HUES48 (cell line): ENCODE results near the gene NQO1.

Experiments used
- H3K27ac ChIP-seq: one replicate; pipeline ENCODE4 v1.7.0; 2013; ENCODE audit warnings: low read depth, low read length, inconsistent platforms
- H3K27me3 ChIP-seq: 2 replicates; pipeline ENCODE4 v1.6.1; 2013; ENCODE audit warnings: mild to moderate bottlenecking, low read length; ENCODE audit not compliant: control insufficient read depth, insufficient read depth
- H3K36me3 ChIP-seq: 2 replicates; pipeline ENCODE4 v1.6.1; 2013; ENCODE audit warnings: low read length; ENCODE audit not compliant: control insufficient read depth, insufficient read depth
- H3K4me1 ChIP-seq: 2 replicates; pipeline ENCODE4 v1.6.1; 2013; ENCODE audit warnings: mild to moderate bottlenecking, low read length; ENCODE audit not compliant: control insufficient read depth, insufficient read depth
- H3K4me3 ChIP-seq: 2 replicates; pipeline ENCODE4 v1.5.1; 2013; ENCODE audit warnings: mild to moderate bottlenecking, low read depth, low read length
- H3K9ac ChIP-seq: 2 replicates; pipeline ENCODE4 v1.6.1; 2013; ENCODE audit warnings: mild to moderate bottlenecking, low read depth, low read length, moderate library complexity
- H3K9me3 ChIP-seq: 2 replicates; pipeline ENCODE4 v1.6.1; 2013; ENCODE audit warnings: low read length; ENCODE audit not compliant: control insufficient read depth, insufficient read depth

The NQO1 gene

GRCh38 chr16:69701866-69702265 lies 24.5 kb downstream of the NQO1 start:
- no peak overlapping the region for H3K27ac ChIP-seq
- H3K9ac ChIP-seq = no peak overlapping the region
- no peak overlapping the region for H3K4me3 ChIP-seq
- H3K27me3 ChIP-seq = no peaks in the 10 kb centered on the region
- 0 out of 2 replicates have a peak, but pooled peaks cover 4% of the 10 kb centered on the region for H3K4me1 ChIP-seq
- peaks cover 18% of the 10 kb centered on the region for H3K36me3 ChIP-seq
- no peaks in the 10 kb centered on the region for H3K9me3 ChIP-seq

GRCh38 chr16:69701452-69701851 lies 24.9 kb downstream of the NQO1 start:
- Histone ChIP-seq H3K9ac (no peak overlapping the region), H3K36me3 (peaks cover 22% of the 10 kb centered on the region), H3K27ac (no peak overlapping the region), H3K27me3 (no peaks in the 10 kb centered on the region), H3K4me1 (0 out of 2 replicates have a peak, but pooled peaks cover 4% of the 10 kb centered on the region), H3K9me3 (no peaks in the 10 kb centered on the region), H3K4me3 (no peak overlapping the region)

GRCh38 chr16:69699915-69700314 lies 26.4 kb downstream of the NQO1 start:
- Histone ChIP-seq H3K4me1 (0 out of 2 replicates have a peak, but pooled peaks cover 4% of the 10 kb centered on the region), H3K4me3 (no peak overlapping the region), H3K27me3 (no peaks in the 10 kb centered on the region), H3K9me3 (no peaks in the 10 kb centered on the region), H3K36me3 (peaks cover 38% of the 10 kb centered on the region), H3K27ac (no peak overlapping the region), H3K9ac (no peak overlapping the region)

GRCh38 chr16:69698404-69698803 lies 28.0 kb downstream of the NQO1 start:
- no peak overlapping the region for H3K27ac ChIP-seq
- H3K27me3 ChIP-seq = no peaks in the 10 kb centered on the region
- H3K9ac ChIP-seq = no peak overlapping the region
- H3K9me3 ChIP-seq = no peaks in the 10 kb centered on the region
- H3K4me1 ChIP-seq = 0 out of 2 replicates have a peak, but pooled peaks cover 4% of the 10 kb centered on the region
- H3K4me3 ChIP-seq = no peak overlapping the region
- peaks cover 53% of the 10 kb centered on the region for H3K36me3 ChIP-seq

- Histone ChIP-seq H3K4me3 (no peak overlapping the region), H3K36me3 (peaks cover 75% of the 10 kb centered on the region), H3K27ac (no peak overlapping the region), H3K4me1 (0 out of 2 replicates have a peak, but pooled peaks cover 4% of the 10 kb centered on the region), H3K9ac (no peak overlapping the region), H3K9me3 (no peaks in the 10 kb centered on the region), H3K27me3 (no peaks in the 10 kb centered on the region)
These were observed 32.4 kb downstream of the NQO1 start for GRCh38 chr16:69693916-69694315.

GRCh38 chr16:69691980-69692911 lies 34.1 kb downstream of the NQO1 start:
- Histone ChIP-seq H3K9me3 (no peaks in the 10 kb centered on the region), H3K27me3 (no peaks in the 10 kb centered on the region), H3K36me3 (peaks cover 70% of the 10 kb centered on the region), H3K4me3 (no peak overlapping the region), H3K4me1 (no peaks in the 10 kb centered on the region), H3K9ac (no peak overlapping the region), H3K27ac (no peak overlapping the region)

- Histone ChIP-seq H3K27ac (no peak overlapping the region), H3K9ac (no peak overlapping the region), H3K4me1 (no peaks in the 10 kb centered on the region), H3K27me3 (no peaks in the 10 kb centered on the region), H3K9me3 (no peaks in the 10 kb centered on the region), H3K36me3 (peaks cover 36% of the 10 kb centered on the region), H3K4me3 (no peak overlapping the region)
These were observed 37.8 kb downstream of the NQO1 start for GRCh38 chr16:69688589-69688988.

GRCh38 chr16:69680358-69680757 lies 46.0 kb downstream of the NQO1 start:
- H3K4me1 ChIP-seq = no peaks in the 10 kb centered on the region
- no peak overlapping the region for H3K4me3 ChIP-seq
- H3K9ac ChIP-seq = no peak overlapping the region
- H3K27me3 ChIP-seq = no peaks in the 10 kb centered on the region
- peaks cover 37% of the 10 kb centered on the region for H3K36me3 ChIP-seq
- H3K27ac ChIP-seq = no peak overlapping the region
- H3K9me3 ChIP-seq = no peaks in the 10 kb centered on the region

GRCh38 chr16:69672998-69673713 lies 53.2 kb downstream of the NQO1 start:
- H3K9me3 ChIP-seq = no peaks in the 10 kb centered on the region
- H3K4me3 ChIP-seq = no peak overlapping the region
- H3K9ac ChIP-seq = no peak overlapping the region
- H3K27ac ChIP-seq = no peak overlapping the region
- H3K27me3 ChIP-seq = no peaks in the 10 kb centered on the region
- peaks cover 48% of the 10 kb centered on the region for H3K36me3 ChIP-seq
- H3K4me1 ChIP-seq = no peaks in the 10 kb centered on the region

GRCh38 chr16:69672315-69672997 lies 53.9 kb downstream of the NQO1 start:
- Histone ChIP-seq H3K4me1 (no peaks in the 10 kb centered on the region), H3K27me3 (no peaks in the 10 kb centered on the region), H3K9ac (no peak overlapping the region), H3K9me3 (no peaks in the 10 kb centered on the region), H3K4me3 (no peak overlapping the region), H3K27ac (no peak overlapping the region), H3K36me3 (peaks cover 44% of the 10 kb centered on the region)
